Neural crest cell (in vitro differentiated cells): ENCODE measurements around the gene ACBD7. TPM values are rescaled to one million over a fixed set of nuclear protein-coding genes. Genes with fewer than 3 reads are reported as not detected.
A peak's percentile ranks its signal among the peaks of the same experiment; 100 is the strongest.

Source experiments
- DNase-seq: peaks from one replicate; pipeline ENCODE4 v3.0.0; 2021; ENCODE audit warnings: low read depth, mixed read lengths, low spot score
- H3K27ac Mint-ChIP-seq: one replicate; pipeline ENCODE4 v1.8.0; 2021; ENCODE audit warnings: mild to moderate bottlenecking, mixed read lengths; ENCODE audit not compliant: unreplicated experiment
- H3K27me3 Mint-ChIP-seq: 2 replicates; pipeline ENCODE4 v1.8.0; 2021; ENCODE audit warnings: low read depth, mild to moderate bottlenecking, mixed read lengths
- H3K36me3 Mint-ChIP-seq: 2 replicates; pipeline ENCODE4 v1.8.0; 2021; ENCODE audit warnings: low read depth, mild to moderate bottlenecking, mixed read lengths
- H3K4me1 Mint-ChIP-seq: 2 replicates; pipeline ENCODE4 v1.8.0; 2021; ENCODE audit warnings: mixed read lengths
- H3K4me3 Mint-ChIP-seq: one replicate; pipeline ENCODE4 v1.8.0; 2021; ENCODE audit warnings: mild to moderate bottlenecking, mixed read lengths
- H3K9me3 Mint-ChIP-seq: 2 replicates; pipeline ENCODE4 v1.8.0; 2021; ENCODE audit warnings: mixed read lengths
- long read RNA-seq: library from polyadenylated mRNA; unstranded; transcript quantifications from one replicate; pipeline ENCODE4 v2.0.0, GENCODE V29; 2020
- total RNA-seq: library from RNA; stranded (reverse); gene quantifications from 2 replicates; pipeline ENCODE4 v1.2.1, GENCODE V29; 2021
- TF ChIP-seq, protein P1 (sequence below): fragments of 200-600 bp; sonication (generic); conservative IDR thresholded peaks from 2 replicates; pipeline ENCODE4 v1.5.0; 2021; ENCODE audit warnings: antibody characterized with exemption, mild to moderate bottlenecking

The ACBD7 gene
- 11.8 and 12.0 TPM in 2 replicates for total RNA-seq
- long read RNA-seq: 0 reads

DNA sequence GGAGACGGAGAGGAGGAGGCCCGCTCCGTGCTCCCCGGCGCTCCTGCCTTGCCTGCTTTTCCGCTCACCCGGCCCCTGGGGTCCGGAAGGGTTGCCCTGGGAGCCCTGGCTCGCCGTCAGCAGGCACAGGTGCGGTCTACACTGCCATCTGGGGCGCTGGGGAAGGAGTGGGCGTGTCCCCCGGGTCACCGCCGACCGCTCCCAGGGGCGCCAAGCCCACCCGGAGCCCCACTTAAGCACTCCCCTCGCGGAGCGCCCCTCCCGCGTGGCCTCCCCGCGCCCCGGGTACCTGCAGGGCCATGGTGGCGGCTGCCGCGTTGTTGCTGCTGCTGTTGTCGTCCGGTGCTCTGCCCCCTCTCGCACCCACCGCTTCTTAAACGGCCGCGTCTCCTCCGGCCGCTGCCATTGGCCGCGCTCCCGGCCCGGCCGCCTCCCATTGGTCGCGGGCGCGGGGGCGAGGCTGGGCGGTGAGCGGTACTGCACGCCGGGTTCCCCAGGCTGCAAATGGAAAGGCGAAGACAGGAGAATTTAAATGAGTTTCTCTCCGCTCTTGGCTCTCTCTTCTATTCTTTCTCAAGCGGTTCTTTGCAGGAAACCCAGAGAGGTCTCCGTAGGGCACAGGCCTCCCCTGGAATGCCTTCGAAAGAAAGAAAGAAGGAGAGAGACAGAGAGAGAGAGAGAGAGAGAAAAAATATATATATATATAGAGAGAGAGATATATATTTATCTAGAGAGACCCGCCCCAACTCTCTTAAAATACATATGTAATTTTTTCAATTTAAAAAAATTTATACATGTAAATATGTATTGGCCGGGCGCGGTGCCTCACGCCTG is at the start of gene ACBD7:
TSS of gene ACBD7 (minus strand) at position 349 of the 834 bp plus-strand sequence. CDS start at position 301, 48 bp downstream.
- TF ChIP-seq, protein P1, sequence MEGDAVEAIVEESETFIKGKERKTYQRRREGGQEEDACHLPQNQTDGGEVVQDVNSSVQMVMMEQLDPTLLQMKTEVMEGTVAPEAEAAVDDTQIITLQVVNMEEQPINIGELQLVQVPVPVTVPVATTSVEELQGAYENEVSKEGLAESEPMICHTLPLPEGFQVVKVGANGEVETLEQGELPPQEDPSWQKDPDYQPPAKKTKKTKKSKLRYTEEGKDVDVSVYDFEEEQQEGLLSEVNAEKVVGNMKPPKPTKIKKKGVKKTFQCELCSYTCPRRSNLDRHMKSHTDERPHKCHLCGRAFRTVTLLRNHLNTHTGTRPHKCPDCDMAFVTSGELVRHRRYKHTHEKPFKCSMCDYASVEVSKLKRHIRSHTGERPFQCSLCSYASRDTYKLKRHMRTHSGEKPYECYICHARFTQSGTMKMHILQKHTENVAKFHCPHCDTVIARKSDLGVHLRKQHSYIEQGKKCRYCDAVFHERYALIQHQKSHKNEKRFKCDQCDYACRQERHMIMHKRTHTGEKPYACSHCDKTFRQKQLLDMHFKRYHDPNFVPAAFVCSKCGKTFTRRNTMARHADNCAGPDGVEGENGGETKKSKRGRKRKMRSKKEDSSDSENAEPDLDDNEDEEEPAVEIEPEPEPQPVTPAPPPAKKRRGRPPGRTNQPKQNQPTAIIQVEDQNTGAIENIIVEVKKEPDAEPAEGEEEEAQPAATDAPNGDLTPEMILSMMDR: peak; percentile 59

GRCh38 chr10:15137636-15138035 is 49.1 kb upstream of the ACBD7 start:
- Mint-ChIP-seq H3K9me3 (no peaks in the 10 kb centered on the region), H3K27ac (no peak overlapping the region), H3K4me1 (peaks cover 13% of the 10 kb centered on the region), H3K4me3 (no peak overlapping the region), H3K27me3 (no peaks in the 10 kb centered on the region), H3K36me3 (peaks cover 14% of the 10 kb centered on the region)
- DNase-seq: no peak
- TF ChIP-seq, protein P1: no peak

More for the DNA sequence above, at the start of gene ACBD7:
- Mint-ChIP-seq H3K27me3 (peaks cover 4% of the 10 kb centered on the region), H3K36me3 (peaks cover 6% of the 10 kb centered on the region), H3K9me3 (no peaks in the 10 kb centered on the region), H3K4me3 (peak within 1 kb of the TSS; percentile 83), H3K4me1 (peaks cover 8% of the 10 kb centered on the region), H3K27ac (no peak within 1 kb of the TSS)
- DNase-seq: peak; percentile 78

- Mint-ChIP-seq H3K4me1 (peaks cover 13% of the 10 kb centered on the region), H3K27me3 (no peaks in the 10 kb centered on the region), H3K4me3 (no peak overlapping the region), H3K36me3 (peaks cover 14% of the 10 kb centered on the region), H3K27ac (no peak overlapping the region), H3K9me3 (no peaks in the 10 kb centered on the region)
- no peak for DNase-seq
- TF ChIP-seq, protein P1: no peak
Measured at GRCh38 chr10:15137036-15137359, 48.4 kb upstream of the ACBD7 start.

DNA sequence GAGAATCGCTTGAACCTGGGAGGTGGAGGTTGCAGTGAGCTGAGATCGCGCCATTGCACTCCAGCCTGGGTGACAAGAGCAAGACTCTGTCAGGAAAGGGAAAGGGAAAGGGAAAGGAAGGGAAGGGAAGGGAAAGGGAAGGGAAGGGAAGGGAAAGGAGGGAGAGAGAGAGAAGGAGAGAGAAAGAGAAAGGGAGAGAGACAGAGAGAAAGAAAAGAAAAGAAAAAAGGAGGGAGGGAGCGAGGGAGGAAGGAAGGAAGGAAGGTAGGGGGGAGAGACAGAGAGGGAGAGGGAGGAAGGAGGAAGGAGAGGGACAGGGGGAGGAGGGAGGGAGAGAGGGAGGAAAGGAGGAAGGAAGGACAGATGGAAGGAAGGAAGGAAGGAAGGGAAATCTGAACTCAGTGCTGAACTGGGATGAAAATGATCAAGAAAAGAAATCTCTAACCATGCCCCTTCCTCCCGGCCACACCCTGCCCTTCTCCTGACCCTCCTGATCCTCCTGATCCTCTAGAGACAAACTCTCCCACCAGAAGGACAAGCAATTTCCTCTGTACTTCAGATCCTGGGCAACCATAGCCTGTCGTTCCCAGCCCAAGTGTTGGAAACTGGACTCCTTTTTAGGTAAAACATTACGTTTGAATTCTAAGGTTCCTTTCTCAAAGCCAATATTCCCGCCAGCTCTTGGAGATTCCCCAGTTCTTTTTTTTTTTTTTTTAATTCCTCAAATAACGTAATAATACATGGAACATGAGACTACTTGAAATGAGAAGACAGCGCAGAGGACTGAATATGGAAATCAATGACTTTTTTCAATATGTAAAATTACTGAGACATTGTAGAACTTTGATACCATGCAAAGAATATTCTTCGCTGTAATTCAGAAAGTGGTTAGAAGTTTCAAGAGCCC is 47.8 kb upstream of the ACBD7 start:
- Mint-ChIP-seq H3K4me1 (peaks cover 7% of the 10 kb centered on the region), H3K9me3 (no peaks in the 10 kb centered on the region), H3K36me3 (peaks cover 16% of the 10 kb centered on the region), H3K27me3 (no peaks in the 10 kb centered on the region), H3K4me3 (no peak overlapping the region), H3K27ac (no peak overlapping the region)
- DNase-seq: no peak
- TF ChIP-seq, protein P1: no peak

DNA sequence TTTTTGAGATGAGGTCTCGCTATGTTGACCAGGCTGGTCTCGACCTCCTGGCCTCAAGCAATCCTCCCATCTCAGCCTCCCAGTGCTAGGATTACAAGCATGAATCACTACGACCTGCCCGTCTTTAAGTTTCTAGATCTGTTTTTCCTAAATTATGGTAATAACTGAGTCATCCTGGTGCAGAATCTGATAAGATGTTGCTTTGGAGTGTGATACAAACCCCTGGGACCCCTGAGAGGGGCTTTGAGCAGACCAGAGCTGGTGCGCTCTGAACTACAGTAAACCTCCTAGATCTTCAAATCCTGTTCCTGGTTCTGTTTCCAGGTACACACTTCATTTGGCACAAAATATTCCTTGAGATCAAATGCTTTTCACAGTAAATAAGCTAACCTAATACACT is 42.8 kb upstream of the ACBD7 start:
- H3K4me1 Mint-ChIP-seq: no peaks in the 10 kb centered on the region
- H3K36me3 Mint-ChIP-seq: peaks cover 29% of the 10 kb centered on the region
- no peak overlapping the region for H3K27ac Mint-ChIP-seq
- no peak for DNase-seq
- H3K9me3 Mint-ChIP-seq: peaks cover 2% of the 10 kb centered on the region
- TF ChIP-seq, protein P1: no peak
- H3K27me3 Mint-ChIP-seq: no peaks in the 10 kb centered on the region
- H3K4me3 Mint-ChIP-seq: no peak overlapping the region
